AG08396 (cell line): ENCODE measurements around the gene RAD23B.
"Not testable (repeated sequence)": the region's sequence is repeated elsewhere in the genome, so short reads cannot be mapped to it uniquely, and the experiment has no call there.

Source experiments
- DNase-seq: peaks from one replicate; pipeline ENCODE4 v3.0.0; 2012; ENCODE audit warnings: low spot score, mixed read lengths

Gene RAD23B

DNA sequence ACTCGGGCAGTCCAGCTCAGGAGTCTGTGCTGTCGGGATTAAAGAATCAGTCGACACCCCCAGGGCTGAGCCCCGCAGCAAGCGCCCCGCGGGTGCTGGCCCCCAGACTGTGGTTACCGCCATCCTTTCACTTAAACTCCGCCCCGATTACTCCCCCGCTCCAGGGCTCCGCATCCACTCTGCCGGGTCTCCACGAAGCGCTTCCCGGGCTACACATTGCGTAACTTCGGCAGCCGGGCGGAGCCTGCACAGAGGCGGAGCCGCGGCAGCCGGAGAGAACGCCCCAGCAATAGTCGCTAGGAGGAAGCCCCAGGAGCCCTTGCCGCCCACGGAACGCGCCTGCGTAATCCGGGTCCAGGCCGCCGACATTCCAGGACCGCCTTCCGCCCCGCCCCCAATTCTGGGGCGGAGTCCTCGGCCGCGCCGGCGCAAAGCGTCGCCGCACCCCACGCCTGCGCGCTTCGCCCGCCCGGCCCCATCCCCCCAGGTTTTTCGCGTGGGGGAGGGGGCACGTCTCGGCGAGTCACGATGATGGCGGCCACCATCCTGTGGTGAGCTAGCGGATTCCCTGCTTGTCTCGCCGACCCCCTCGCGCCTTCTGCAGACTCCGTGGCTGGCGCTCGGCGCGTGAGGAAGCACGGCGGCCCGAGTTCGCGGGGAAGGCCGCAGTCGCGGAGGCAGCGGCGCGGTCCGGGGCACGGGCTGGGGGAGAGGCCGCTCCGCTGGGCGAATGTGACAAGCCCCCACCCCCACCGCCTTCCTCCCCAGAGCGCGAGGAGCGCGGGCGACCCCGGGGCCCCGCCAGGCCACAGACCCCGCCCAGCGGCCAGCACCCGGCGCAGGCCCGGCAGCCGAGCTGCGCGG, at the start of gene RAD23B:
Gene RAD23B (plus strand): TSS at position 521 of the 864 bp plus-strand sequence. CDS start 351 bp downstream, outside the sequence.
- DNase-seq = peak; percentile 98

DNA sequence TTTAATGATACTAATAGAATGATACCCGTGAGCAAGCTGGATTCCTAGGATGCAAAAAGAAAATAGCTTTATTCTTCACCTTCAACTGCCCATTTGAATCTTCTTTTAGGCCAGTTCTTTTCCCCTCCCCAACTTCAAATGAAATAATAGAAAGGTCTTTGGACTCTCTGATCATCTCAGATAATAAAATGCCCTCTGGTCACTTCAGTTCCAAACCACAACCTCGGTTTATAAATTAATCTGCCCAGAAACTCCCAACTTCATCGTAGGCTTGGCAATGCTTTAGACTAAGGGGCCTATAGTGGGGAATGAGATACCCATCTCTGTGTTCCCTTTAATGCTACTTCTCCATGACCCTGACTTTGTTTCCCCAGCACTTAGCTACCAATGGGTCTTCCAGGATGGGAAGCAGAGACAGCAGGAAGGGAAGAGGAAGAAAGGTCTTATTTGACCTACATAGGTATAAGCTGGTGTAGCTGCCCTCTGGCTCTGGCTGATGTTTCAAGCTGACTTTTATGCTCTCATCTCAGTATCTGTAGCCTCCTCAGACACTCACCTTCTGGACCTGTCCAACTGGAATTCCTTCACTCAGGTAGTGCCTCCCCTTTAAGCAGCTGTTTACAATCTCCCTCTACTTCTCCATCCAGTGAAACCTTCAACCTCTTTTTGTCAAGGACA, 47.2 kb upstream of the RAD23B start:
- no peak for DNase-seq

DNA sequence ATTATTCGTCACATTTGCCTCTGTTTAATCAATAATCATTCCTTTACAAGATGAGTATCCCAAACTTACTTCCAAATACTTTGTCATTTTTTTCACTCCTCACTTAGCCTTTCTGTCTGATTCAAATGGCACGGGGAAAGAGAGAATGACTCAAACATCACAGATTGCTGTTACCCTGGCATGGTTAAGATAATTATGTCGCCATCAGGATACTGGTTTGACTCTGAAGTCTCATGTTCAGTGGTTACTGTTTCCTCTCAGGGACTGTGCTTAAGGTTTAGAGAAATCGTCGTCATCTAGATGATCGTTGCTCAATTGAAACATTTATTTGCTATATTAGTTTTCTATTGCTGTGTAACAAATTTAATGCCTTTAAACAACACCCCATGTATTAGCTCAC, 45.2 kb upstream of the RAD23B start:
- DNase-seq = no peak

DNA sequence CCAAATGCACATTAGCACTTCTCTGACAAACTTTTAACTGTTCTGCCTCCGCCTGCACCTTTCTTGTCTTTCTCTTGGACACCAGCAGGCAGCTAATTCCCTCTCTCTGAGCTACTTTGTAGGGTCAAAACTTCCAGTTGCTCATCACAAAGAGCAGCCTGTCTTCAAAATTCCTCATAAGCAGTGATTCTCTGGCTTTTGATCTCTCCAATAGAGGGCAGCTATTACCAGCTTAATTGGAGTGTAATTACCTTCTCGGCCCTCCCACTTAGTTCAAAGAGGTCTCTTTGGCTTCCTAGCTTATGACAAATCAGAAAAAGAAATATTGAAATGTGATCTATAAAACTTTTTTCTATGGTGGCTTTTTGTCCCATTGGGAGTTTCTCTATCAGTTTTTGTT, 43.6 kb upstream of the RAD23B start:
- no peak for DNase-seq

DNA sequence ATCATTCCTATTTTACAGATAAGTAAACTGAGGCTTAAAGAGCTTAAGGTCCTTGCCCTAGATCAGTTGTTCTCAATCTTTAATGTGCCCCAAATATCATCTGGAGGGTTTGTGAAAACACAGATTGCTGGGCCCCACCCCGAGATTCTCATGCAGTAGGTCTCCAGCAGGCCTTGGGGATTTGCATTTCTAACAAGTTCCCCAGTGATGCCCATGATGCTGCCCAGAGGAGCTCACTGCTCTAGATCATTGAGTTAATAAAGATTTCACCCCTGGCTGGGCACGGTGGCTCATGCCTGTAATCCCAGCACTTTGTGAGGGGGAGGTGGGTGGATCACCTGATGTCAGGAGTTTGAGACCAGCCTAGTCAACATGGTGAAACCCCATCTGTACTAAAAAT, 42.8 kb upstream of the RAD23B start:
- no peak for DNase-seq

DNA sequence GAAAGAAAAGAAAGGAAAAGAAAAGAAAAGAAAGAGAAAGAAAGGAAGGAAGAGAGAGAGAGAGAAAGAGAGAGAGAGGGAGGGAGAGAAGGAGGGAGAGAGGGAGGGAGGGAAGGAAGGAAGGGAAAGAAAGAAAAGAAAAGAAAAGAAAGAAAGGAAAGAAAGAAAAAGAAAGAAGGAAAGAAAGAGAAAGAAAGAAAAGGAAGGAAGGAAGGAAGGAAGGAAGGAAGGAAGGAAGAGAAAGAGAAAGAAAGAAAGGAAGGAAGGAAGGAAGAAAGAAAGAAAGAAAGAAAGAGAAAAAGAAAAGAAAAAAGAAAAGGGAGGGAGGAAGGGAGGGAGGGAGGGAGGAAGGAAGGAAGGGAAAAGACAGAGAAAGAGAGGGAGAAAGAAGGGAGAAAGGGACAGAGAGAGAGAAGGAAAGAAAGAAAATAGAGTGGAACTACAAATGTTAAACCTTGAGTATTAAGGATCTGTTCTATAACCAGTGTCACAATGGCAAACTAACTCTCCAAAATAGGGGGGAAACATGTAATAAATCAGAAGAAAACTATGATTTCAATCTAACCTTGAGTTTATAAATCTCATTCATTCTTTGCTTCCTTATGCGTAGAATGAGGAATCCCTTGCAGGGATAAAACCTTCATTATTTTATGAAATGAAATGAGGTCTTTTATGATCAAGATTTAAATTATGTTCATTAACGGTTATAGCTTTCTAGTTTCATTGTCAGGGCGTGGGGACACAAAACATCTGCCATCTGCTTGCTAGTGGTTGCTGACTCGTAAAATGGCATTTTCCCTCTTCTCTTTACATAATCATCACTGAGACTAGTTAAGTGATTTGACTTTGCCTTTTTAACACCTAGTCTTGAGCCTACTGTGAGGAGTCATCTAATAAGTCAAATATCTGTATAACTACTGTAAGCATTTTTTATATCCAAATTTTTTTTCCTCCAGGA, 40.7 kb upstream of the RAD23B start:
- DNase-seq = no peak

DNA sequence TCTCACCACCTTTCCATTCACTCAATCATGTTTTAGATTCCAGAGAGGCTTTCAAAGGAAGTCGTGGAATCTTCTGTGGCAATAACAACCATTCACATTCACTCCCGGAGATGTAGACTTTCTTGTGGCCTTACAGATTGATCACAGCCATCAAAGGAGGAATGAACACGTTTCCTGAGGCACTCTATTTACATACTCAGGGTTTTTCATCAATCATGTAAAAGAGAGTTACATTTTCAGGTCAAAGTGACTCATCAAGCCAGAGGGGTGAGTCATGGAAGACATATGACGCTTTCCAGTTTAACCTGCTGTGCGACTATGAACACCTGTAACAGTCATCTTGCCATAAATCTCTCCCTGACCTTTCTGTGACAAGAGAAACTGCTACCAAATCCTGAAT, 39.3 kb upstream of the RAD23B start:
- peak; percentile 12 for DNase-seq

DNA sequence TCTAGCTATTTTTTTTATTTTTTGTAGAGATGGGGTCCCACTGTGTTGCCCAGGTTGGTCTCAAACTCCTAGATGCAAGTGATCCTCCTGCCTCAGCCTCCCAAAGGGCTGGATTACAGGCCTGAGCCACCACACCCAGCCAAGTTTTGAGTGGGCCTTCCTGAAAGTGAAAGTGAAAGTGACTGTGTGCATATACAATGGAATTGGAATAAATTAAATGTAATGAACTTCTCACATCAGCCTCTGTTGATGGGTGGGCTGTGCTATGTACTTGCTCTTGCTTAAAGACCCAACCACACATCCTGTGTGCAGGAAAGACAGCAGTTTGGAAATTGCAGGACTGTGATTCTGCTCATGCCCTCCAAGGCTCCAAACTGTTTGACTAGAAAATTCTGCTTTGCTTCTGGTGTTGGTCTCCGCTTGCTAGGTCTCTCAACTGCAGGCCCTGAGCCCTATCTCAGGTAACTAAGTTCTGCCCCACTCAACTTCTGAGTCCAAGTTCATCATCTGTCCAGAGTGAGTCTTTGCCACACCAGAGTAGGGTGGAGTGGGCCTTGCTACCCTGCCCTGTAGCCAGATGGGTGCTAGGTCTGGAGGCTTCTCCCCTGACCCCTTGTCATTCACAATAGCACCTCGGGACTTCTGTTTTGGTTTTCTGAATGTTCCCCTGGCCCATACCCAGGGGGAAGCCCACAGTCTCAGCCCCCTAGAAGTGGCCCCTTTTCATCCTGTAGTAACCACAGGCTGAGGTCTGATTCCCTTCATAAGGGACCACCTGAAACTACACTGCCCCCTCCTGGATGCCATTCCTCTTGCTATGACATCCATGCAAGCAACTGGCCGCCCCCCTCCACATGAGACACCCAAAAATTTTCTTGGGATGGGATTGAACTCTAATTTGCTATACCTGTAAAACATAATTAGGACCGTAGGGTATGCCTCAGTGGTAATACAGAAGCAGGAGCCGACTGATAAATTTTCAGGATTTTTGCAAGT, 36.5 kb upstream of the RAD23B start:
- no peak for DNase-seq

DNA sequence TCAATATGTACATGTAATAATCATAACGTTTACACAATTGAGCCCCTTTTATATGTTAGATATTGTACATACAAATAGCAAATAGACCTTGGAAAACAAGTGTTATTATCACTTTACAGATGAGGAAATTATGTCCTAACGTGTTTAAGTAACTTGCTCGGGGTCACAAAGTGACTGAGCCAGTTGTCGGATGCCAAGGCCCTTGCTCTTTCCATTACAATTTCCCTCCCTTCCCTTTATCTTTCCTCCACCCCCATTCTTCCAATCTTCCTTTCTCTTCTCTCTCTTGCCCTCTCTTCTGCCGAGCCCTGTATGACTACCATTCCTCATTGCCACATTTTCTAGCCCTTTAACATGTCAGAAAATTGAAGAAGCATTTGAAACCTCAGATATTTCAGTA, 34.4 kb upstream of the RAD23B start:
- no peak for DNase-seq

DNA sequence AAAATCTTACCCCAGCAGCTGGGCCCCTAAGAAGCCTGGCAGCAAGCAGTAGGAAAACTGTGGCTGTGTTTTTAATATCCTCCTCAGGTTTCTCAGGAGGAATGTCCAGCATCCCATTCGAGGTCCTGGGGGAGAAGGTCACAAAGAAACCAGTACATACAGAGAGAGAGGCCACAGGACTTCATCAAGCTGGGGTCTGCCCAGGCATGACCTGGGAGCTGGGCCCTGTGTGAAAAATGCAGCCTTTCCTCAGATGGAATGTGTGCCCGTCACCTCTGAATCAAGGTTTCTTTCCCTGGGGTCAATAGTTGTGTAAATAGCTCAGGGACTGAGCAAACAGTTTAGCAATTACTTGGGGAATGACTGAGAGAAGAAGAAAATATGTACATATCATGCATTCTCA, 33.9 kb upstream of the RAD23B start:
- peak; percentile 36 for DNase-seq

DNA sequence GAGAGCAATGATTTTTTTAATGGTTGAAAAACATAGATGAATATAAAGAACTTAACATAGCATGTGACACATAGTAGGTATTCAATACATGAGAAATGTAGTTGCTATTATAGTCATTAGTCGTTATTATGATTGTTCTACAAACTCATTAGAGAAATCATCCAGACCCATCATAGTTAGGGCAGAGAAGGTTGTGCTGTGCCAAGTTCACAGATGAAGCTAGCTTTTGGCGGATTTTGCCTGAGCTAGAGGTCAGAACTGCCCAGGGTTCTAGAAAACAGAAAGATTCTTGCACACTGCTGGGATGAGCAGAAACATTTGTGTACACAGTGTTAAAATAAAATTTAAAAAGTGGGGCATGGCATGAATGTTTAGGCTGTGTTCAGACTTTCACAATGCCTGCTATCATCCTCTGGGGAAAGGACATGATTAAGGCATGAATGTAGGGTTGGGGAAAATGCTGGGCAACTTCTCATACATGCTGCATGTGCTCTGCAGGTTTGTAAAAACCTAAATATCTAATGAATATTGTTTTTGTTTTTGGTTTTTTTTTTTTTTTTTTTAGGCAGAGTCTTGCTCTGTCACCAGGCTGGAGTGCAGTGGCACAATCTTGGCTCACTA, 33.3 kb upstream of the RAD23B start:
- no peak for DNase-seq

DNA sequence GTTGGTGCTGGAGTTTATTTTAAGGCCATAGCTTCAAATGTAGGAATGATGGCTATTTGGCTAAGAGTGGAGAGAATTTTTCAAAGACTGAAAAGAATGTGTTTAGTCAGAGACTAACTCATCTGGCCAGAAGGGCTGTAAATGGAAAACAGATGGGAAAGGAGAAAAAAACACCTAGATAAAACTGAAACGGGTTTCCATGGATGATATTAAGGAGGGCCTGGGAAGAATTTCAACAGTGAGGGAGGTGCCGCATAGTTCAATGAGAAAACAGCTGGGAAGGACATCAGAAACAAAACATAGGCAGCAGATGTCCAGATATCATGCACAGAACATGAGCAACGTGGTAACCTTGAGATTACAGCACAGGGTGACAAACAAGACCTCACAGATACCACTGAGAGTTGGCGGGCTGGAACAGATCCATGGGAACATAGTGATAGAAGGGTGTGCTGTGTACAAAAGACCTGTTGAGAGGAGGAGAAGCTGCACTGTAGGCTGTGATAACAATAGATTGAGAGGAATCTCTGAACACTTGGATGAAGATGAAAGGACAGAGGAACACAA, 31.2 kb upstream of the RAD23B start:
- DNase-seq = peak; percentile 69

DNA sequence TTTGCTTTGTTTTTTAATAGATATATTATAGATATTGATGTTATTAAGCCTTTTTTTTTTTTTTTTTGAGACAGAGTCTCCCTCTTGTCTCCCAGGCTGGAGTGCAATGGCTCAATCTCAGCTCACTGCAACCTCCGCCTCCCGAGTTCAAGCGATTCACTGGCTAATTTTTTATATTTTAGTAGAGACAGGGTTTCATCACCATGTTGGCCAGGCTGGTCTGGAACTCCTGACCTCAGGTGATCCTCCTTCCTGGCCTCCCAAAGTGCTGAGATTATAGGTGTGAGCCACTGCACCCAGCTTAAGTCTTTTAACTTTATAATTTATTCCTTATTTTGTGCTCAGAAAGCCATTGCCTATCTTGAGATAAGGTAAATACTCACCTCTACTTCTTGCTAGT, 24.2 kb upstream of the RAD23B start:
- DNase-seq = no peak

DNA sequence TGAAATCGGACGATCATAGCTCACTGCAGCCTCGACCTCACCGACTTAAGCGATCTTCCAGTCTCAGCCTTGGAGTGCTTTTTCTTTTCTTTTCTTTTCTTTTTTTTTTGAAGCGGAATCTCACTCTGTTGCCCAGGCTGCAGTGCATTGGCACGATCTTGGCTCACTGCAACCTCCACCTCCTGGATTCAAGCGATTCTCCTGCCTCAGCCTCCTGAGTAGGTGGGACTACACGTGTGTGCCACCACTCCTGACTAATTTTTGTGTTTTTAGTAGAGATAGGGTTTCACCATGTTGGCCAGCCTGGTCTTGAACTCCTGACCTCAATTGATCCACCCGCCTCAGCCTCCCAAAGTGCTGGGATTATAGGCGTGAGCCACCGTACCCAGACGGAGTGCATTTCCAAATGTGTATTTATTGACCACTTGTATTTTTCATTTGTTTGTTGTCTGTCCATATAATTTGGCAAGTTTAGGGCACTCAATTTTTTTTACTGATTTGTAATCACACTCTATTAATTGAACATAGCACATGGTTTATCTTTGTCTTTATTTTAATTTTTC, 23.2 kb upstream of the RAD23B start:
- DNase-seq = not testable (repeated sequence)

DNA sequence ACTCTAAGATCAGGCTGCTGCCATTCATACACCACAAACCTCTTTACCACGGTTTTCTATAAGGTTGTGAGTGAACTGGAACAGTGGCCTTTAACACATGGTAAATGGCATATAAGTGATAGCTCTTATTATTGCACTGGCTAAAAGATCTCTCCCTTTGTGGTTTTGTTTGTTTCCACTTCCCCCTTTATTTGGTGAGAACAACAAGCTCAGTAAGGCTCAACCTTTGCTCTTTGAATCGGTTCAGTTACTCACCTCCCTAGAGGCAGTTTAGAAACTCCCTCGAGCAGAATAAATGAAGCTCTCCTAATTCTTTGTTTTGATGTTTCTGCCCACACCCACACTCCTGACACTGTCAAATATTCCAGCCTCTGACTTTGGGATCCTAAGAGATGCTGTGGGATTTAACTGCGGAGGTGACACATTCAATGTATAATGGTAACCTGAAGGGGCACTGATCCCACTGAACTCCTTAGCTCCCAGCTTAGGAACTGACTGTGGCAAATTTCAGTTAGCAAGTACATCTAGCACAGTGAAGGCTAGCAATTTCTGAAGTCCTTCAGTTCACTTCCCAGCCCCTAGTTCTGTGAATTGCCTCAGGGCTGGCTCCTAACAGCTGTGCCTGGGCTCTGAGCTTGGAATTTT, 22.5 kb upstream of the RAD23B start:
- DNase-seq = no peak

DNA sequence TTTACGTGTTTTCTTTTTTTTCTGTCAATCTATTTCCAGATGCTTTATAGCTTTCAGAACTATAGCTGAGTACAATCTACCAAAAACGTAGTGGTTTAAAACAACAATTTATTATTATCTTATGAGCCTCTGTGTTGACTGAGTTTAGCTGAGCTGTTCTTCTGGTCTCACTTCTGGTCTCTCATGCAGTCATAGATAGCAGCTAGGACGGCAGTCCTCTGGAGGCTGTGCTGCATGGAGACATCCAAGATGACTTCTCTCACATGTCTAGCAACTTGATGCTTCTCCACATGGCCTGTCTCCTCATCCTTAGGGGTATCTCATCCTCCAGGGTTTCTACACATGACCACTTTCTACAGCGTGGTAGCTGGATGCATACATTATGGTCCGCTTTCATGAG, 22.0 kb upstream of the RAD23B start:
- no peak for DNase-seq

DNA sequence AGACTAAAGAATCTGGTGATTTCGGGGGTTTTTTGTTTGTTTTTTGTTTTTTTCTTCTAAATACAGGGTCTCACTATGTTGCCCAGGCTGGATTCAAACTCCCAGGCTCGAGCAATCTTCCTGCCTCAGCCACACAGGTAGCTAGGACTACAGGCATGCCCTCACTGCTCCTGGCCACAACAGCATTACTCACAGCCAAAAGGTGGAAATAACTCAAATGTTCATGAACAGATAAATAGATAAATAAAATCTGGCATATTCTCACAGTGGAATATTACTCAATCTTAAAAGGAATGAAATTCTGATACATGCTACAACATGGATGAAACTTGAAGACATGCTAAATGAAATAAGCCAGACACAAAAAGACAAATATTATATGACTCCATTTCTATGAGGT, 19.8 kb upstream of the RAD23B start:
- DNase-seq = no peak

DNA sequence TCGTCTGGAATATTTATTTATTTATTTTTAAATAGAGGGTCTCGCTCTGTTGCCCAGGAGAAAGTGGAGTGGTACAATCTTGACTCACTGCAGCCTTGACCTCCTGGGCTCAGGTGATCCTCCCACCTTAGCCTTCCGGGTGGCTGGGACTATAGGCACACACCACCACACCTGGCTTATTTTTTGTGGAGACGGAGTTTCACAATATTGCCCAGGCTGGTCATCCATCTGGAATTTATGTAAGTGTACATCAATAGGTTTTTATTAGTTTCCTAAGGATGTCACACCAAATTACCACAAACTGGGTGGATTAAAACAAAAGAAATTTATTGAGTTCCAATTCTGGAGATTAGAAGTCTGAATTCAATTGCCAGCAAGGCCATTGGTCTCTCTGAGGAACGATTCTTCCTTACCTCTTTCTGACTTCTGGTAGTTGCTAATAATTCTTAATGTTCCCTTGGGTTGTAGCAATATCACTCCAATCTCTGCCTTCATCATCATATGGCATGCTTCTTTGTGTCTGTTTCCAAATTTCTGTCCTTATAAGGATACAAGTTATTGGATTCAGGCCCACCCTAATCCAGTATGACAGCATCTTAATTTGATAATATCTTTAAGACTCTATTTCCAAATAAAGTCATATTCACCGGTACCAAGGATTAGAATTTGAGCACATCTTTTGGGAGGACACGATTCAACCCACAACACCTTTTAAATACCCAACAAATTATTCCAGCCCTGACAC, 16.3 kb upstream of the RAD23B start:
- no peak for DNase-seq

DNA sequence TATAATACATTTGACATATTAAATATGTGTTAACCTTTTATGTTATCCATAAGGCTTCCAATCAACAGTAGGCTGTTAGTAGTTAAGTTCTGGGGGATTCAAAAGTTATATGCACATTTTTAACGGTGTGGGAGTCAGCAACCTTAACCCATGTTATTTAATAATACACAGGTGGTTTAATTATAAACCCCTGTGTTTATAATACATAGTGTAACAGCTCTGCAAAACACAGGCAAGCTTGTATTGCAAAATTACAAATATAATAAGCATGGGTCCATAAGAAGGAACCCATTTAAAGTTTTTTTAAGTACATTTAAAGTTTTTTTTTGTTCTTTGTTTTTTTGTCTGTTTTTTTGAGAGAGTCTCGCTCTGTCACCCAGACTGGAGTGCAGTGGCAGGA, 14.5 kb upstream of the RAD23B start:
- no peak for DNase-seq
